ENCODE results near the gene TPM4.

The TPM4 gene

GRCh38 chr19:16087940-16088339 lies 11.6 kb downstream of the TPM4 start:
- TF ChIP-seq, protein P1, sequence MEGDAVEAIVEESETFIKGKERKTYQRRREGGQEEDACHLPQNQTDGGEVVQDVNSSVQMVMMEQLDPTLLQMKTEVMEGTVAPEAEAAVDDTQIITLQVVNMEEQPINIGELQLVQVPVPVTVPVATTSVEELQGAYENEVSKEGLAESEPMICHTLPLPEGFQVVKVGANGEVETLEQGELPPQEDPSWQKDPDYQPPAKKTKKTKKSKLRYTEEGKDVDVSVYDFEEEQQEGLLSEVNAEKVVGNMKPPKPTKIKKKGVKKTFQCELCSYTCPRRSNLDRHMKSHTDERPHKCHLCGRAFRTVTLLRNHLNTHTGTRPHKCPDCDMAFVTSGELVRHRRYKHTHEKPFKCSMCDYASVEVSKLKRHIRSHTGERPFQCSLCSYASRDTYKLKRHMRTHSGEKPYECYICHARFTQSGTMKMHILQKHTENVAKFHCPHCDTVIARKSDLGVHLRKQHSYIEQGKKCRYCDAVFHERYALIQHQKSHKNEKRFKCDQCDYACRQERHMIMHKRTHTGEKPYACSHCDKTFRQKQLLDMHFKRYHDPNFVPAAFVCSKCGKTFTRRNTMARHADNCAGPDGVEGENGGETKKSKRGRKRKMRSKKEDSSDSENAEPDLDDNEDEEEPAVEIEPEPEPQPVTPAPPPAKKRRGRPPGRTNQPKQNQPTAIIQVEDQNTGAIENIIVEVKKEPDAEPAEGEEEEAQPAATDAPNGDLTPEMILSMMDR (IDR thresholded peaks at IDR 0.05; ENCODE audit: insufficient read depth, low read depth, low read length, missing control alignments), result no peak
- H3K4me3 ChIP-seq (ENCODE audit: low read length), result no peak overlapping the region

GRCh38 chr19:16088351-16089009 lies 12.2 kb downstream of the TPM4 start:
- DNase-seq (ENCODE audit: low read depth), result no peak
- TF ChIP-seq, protein P1 (IDR thresholded peaks at IDR 0.05; ENCODE audit: insufficient read depth, low read depth, low read length, missing control alignments), result no peak
- H3K4me3 ChIP-seq (ENCODE audit: low read length), result no peak overlapping the region

More at GRCh38 chr19:16087940-16088339, 11.6 kb downstream of the TPM4 start:
- no peak for DNase-seq (ENCODE audit: low read depth)

GRCh38 chr19:16089010-16089846 lies 12.9 kb downstream of the TPM4 start:
- TF ChIP-seq, protein P1 (IDR thresholded peaks at IDR 0.05; ENCODE audit: insufficient read depth, low read depth, low read length, missing control alignments), result no peak
- H3K4me3 ChIP-seq (ENCODE audit: low read length), result no peak overlapping the region
- no peak for DNase-seq (ENCODE audit: low read depth)

DNA sequence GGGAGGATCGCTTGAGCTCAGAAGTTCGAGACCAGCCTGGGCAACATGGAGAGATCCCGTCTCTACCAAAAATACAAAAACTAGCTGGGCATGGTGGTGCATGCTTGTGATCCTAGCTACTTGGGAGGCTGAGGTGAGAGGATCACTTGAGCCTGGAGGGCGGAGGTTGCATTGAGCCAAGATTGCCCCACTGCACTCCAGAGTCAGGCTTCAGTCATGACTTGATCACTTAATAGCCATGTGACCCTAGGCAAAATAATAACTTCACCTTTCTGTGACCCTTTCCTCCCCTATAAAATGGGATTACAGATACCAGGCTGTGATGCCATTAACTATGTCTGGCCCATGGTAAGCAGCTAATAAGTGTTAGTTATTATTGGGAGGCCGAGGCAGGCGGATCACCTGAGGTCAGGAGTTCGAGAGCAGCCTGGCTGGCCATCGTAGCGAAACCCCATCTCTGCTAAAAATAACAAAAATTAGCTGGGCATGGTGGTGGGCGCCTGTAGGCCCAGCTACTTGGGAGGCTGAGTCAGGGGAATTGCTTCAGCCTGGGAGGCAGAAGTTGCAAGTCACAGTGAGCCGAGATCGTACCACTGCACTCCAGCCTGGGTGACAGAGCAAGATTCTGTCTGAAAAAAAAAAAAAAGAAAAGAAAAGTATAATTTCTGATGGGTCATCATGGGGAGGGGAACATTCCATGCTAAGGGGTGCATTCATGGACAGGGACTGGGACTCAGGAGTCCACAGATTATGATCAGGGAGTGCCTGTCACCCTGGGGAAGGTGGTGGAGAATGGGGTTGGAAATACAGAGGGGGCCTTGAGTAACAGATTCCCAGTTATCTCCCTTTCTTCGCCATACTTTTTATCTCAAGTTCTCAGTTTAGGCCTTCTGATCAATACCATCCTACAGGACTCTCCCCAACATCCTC lies 15.5 kb downstream of the TPM4 start:
- H3K4me3 ChIP-seq (ENCODE audit: low read length), result no peak overlapping the region
- DNase-seq (ENCODE audit: low read depth), result no peak
- TF ChIP-seq, protein P1 (IDR thresholded peaks at IDR 0.05; ENCODE audit: insufficient read depth, low read depth, low read length, missing control alignments), result no peak

- TF ChIP-seq, protein P1 (IDR thresholded peaks at IDR 0.05; ENCODE audit: insufficient read depth, low read depth, low read length, missing control alignments), result no peak
- no peak overlapping the region for H3K4me3 ChIP-seq (ENCODE audit: low read length)
- DNase-seq (ENCODE audit: low read depth), result no peak
Observed at GRCh38 chr19:16094360-16095070, 18.2 kb downstream of the TPM4 start.

GRCh38 chr19:16095071-16095571 lies 18.8 kb downstream of the TPM4 start:
- no peak for DNase-seq (ENCODE audit: low read depth)
- no peak overlapping the region for H3K4me3 ChIP-seq (ENCODE audit: low read length)
- TF ChIP-seq, protein P1 (IDR thresholded peaks at IDR 0.05; ENCODE audit: insufficient read depth, low read depth, low read length, missing control alignments), result no peak
